Hepatocyte (in vitro differentiated cells): ENCODE results near the gene QSOX2. TPM values are rescaled to one million over a fixed set of nuclear protein-coding genes. Genes with fewer than 3 reads are reported as not detected.

Source experiments
- DNase-seq: peaks from one replicate; pipeline ENCODE4 v3.0.0-alpha.2; 2016; ENCODE audit warnings: low spot score
- H2AFZ ChIP-seq: fragments of 200-600 bp; sonication (generic); 2 replicates; pipeline ENCODE4 v1.6.0; 2016; ENCODE audit warnings: antibody characterized with exemption, mild to moderate bottlenecking
- H3K27ac ChIP-seq: fragments of 200-600 bp; sonication (generic); 2 replicates; pipeline ENCODE4 v1.5.1; 2016; ENCODE audit warnings: mild to moderate bottlenecking
- H3K27me3 ChIP-seq: fragments of 200-600 bp; sonication (generic); 2 replicates; pipeline ENCODE4 v1.6.1; 2016
- H3K36me3 ChIP-seq: fragments of 200-600 bp; sonication (generic); replicated peaks from 2 replicates; pipeline ENCODE4 v1.5.1; 2016; ENCODE audit warnings: low read depth; ENCODE audit not compliant: insufficient read depth
- H3K4me1 ChIP-seq: fragments of 200-600 bp; sonication (generic); 2 replicates; pipeline ENCODE4 v1.5.1; 2016; ENCODE audit warnings: mild to moderate bottlenecking, moderate library complexity; ENCODE audit not compliant: insufficient read depth
- H3K4me2 ChIP-seq: fragments of 200-600 bp; sonication (generic); 2 replicates; pipeline ENCODE4 v1.6.0; 2016
- H3K4me3 ChIP-seq: fragments of 200-600 bp; sonication (generic); 2 replicates; pipeline ENCODE4 v1.5.1; 2016; ENCODE audit warnings: mild to moderate bottlenecking
- H3K79me2 ChIP-seq: fragments of 200-600 bp; sonication (generic); 2 replicates; pipeline ENCODE4 v1.6.0; 2017; ENCODE audit warnings: mild to moderate bottlenecking
- H3K9me2 ChIP-seq: fragments of 200-600 bp; sonication (generic); replicated peaks from 2 replicates; pipeline ENCODE4 v1.6.0; 2017; ENCODE audit warnings: mild to moderate bottlenecking; ENCODE audit not compliant: insufficient read depth
- H3K9me3 ChIP-seq: fragments of 200-600 bp; sonication (generic); 2 replicates; pipeline ENCODE4 v1.5.1; 2016; ENCODE audit warnings: low read depth, mild to moderate bottlenecking
- H4K20me1 ChIP-seq: fragments of 200-600 bp; sonication (generic); 2 replicates; pipeline ENCODE4 v1.6.0; 2016; ENCODE audit warnings: mild to moderate bottlenecking; ENCODE audit not compliant: insufficient read depth, poor library complexity, severe bottlenecking
- CTCF ChIP-seq: fragments of 200-600 bp; sonication (generic); IDR thresholded peaks from 2 replicates; pipeline ENCODE4 v1.5.1; 2016; ENCODE audit warnings: antibody characterized with exemption, mild to moderate bottlenecking; ENCODE audit not compliant: poor library complexity
- EZH2 ChIP-seq: fragments of 200-600 bp; sonication (generic); IDR thresholded peaks from 2 replicates; pipeline ENCODE4 v1.6.1; 2016; ENCODE audit warnings: antibody characterized with exemption, mild to moderate bottlenecking, borderline replicate concordance
- EZH2phosphoT487 ChIP-seq: fragments of 200-600 bp; sonication (generic); IDR thresholded peaks from one replicate; pipeline ENCODE4 v1.6.1; 2018; ENCODE audit warnings: antibody characterized with exemption, mild to moderate bottlenecking, low read depth, moderate library complexity; ENCODE audit not compliant: unreplicated experiment, severe bottlenecking
- whole genome bisulfite sequencing: methylation state at CpG from one replicate; pipeline ENCODE4 v1.1.6; 2016; ENCODE audit warnings: low lambda C conversion rate; ENCODE audit errors: missing lambda C conversion rate; 5-methylcytosine and 5-hydroxymethylcytosine counted together
- polyA plus RNA-seq: library from polyadenylated mRNA; unstranded; fragments of >200 nt; fragmentation: Nextera tagmentation; extraction: Ambion mirVana; gene quantifications from 2 replicates; pipeline ENCODE4 v1.2.1, GENCODE V29; 2016
- total RNA-seq: library from RNA; depleted of rRNA; stranded (reverse); fragments of >200 nt; gene quantifications from 2 replicates; pipeline ENCODE4 v1.2.3, GENCODE V29; 2014

QSOX2 gene
- total and polyA plus RNA-seq, 2 experiments from 2014 or later, result 3.3 to 11.0 TPM

- no peak overlapping the region for H3K4me3 ChIP-seq
- H3K9me3 ChIP-seq, result no peaks in the 10 kb centered on the region
- no peaks in the 10 kb centered on the region for H3K79me2 ChIP-seq
- H2AFZ ChIP-seq, result no peak overlapping the region
- no peak for TF ChIP-seq EZH2phosphoT487
- TF ChIP-seq CTCF, result no peak
- no peak for TF ChIP-seq EZH2
- no peak overlapping the region for H3K4me2 ChIP-seq
- no peak overlapping the region for H3K27ac ChIP-seq
- H3K36me3 ChIP-seq, result no peaks in the 10 kb centered on the region
- H4K20me1 ChIP-seq, result no peaks in the 10 kb centered on the region
- no peaks in the 10 kb centered on the region for H3K27me3 ChIP-seq
- DNase-seq, result no peak
- H3K4me1 ChIP-seq, result no peaks in the 10 kb centered on the region
- no peaks in the 10 kb centered on the region for H3K9me2 ChIP-seq
- 97% methylated on average over 9 of the region's 29 CpGs for WGBS
Observed at GRCh38 chr9:136252281-136252680, 6.7 kb upstream of the QSOX2 start.

- Histone ChIP-seq H3K79me2 (no peaks in the 10 kb centered on the region), H2AFZ (no peak overlapping the region), H3K27me3 (no peaks in the 10 kb centered on the region), H3K36me3 (no peaks in the 10 kb centered on the region), H3K9me3 (no peaks in the 10 kb centered on the region), H3K9me2 (no peaks in the 10 kb centered on the region), H4K20me1 (no peaks in the 10 kb centered on the region), H3K27ac (no peak overlapping the region), H3K4me3 (no peak overlapping the region), H3K4me1 (no peaks in the 10 kb centered on the region), H3K4me2 (no peak overlapping the region)
- no peak for DNase-seq
- TF ChIP-seq EZH2, result no peak
- no peak for TF ChIP-seq CTCF
- no peak for TF ChIP-seq EZH2phosphoT487
- 93% methylated on average over 27 of the region's 50 CpGs for WGBS
Observed at GRCh38 chr9:136251264-136252115, 5.9 kb upstream of the QSOX2 start.

GRCh38 chr9:136250676-136251075 is 5.1 kb upstream of the QSOX2 start:
- peaks cover 3% of the 10 kb centered on the region for H3K4me1 ChIP-seq
- no peak overlapping the region for H3K27ac ChIP-seq
- no peaks in the 10 kb centered on the region for H3K27me3 ChIP-seq
- no peaks in the 10 kb centered on the region for H3K9me2 ChIP-seq
- H2AFZ ChIP-seq, result no peak overlapping the region
- H3K79me2 ChIP-seq, result no peaks in the 10 kb centered on the region
- H3K9me3 ChIP-seq, result no peaks in the 10 kb centered on the region
- 73% methylated on average over 10 of the region's 10 CpGs for WGBS
- no peaks in the 10 kb centered on the region for H3K36me3 ChIP-seq
- no peak for DNase-seq
- H4K20me1 ChIP-seq, result no peaks in the 10 kb centered on the region
- no peak overlapping the region for H3K4me2 ChIP-seq
- no peak overlapping the region for H3K4me3 ChIP-seq
- no peak for TF ChIP-seq CTCF
- no peak for TF ChIP-seq EZH2
- no peak for TF ChIP-seq EZH2phosphoT487
